Stimulated activated CD4-positive, alpha-beta T cell treated with anti-CD3 and anti-CD28 coated beads, TNF-alpha, amount 100 ng/mL, for 48 hours (primary cell): ENCODE results near the gene DOK4.
A peak's percentile ranks its signal among the peaks of the same experiment; 100 is the strongest.

Experiments
- DNase-seq, 3 donors: peaks; one replicate each; pipeline ENCODE4 v3.0.0-alpha.2; 2020; ENCODE audit warnings: low read depth in 3 of 3

Gene DOK4

GRCh38 chr16:57485916-57486857 is at the start of gene DOK4:
TSS of gene DOK4 (minus strand) at chr16:57486493. CDS start at chr16:57479507, 6,986 bp downstream.
- DNase-seq = peak; percentile 60 to 85 (median 65)

GRCh38 chr16:57535680-57536305 is 49.5 kb upstream of the DOK4 start:
- peak; percentile 86 to 89 (median 89) for DNase-seq

GRCh38 chr16:57534881-57535658 is 48.8 kb upstream of the DOK4 start:
- no peak for DNase-seq

GRCh38 chr16:57534337-57534880 is 48.1 kb upstream of the DOK4 start:
- no peak for DNase-seq

DNA sequence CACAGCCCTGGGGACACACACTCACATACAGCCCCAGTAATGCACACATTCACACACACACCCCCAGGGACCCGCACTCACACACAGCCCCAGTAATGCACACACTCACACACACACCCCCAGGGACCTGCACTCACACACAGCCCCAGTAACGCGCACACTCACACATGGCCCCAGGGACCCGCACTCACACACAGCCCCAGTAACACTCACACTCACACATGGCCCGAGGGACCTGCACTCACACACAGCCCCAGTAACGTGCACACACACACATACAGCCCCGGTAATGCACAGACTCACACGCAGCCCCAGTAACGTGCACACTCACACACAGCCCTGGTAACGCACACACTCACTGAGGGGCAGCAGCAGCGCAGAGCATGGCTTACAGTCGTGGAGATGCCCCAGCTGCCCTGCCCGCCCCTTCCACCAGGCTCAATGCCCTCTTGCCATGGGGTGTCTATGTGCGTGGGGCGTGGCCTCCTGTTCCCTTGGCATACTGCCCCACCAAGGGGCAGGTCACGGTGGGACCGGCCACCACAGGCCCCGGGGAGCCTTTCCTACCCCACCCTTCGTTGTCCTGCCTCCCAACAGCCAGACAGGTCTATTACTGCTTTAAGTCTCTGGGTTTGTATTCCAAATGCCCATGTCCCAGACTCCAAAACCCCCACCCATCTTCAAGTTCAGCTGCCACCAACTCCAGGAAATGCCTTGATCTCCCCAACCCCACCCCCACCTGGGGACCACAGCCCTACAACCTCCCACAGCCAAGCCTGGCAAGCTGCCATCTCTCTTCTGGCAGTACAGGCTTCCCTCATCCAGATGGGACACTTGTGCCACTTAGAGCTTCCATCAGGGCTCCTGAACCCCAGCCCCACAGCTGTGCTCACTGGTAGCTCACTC is 47.4 kb upstream of the DOK4 start:
- no peak for DNase-seq

GRCh38 chr16:57532266-57532625 is 46.0 kb upstream of the DOK4 start:
- no peak for DNase-seq

GRCh38 chr16:57531635-57532265 is 45.5 kb upstream of the DOK4 start:
- DNase-seq = no peak

GRCh38 chr16:57531253-57531575 is 44.9 kb upstream of the DOK4 start:
- no peak for DNase-seq

GRCh38 chr16:57530522-57531252 is 44.4 kb upstream of the DOK4 start:
- no peak for DNase-seq

- DNase-seq = peak; percentile 35 to 62 (median 54)
Observed at GRCh38 chr16:57530104-57530521, 43.8 kb upstream of the DOK4 start.

GRCh38 chr16:57529391-57530103 is 43.3 kb upstream of the DOK4 start:
- no peak for DNase-seq

DNA sequence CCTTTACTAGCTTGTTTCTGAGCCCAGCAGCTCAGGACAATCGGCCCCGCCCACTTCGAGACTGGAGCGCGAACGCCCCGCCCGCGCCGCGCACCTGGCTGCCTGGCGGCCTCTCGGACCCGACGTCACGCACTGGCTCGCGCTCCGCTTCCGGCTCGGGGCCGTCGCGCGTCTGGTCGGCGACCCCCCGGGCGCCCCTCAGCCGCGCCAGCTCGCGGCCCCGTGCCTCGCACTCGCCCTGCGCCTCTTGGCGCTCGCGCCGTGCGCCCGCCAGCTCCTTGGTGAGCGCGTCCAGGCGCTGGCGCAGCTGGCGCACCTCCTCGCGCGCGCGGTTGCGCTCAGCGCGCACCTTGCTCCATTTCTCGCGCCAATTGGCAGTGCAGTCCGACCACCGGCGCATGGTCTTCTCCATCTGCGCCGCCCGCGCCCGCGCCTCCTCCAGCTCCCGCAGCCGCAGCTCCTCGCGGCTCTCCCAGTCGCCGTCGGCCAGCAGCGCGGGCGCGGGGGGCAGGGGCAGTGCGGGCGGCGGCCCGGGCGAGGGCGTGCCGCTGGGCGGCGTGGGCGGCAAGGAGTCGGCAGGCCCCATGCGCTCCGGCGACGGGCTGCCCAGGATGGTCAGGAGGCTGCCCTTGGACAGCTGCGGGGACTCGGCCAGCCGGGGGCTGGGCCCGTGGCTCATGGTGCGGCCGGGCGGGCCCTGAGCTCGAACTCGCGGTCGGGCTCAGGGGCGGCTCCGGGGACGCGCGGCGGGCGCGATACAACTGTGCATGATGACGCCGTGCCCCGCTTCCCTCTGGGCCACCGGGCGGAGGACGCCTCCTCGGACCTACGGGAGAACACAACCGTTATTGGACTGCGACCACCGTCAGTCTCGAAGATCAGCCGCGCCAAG is 42.5 kb upstream of the DOK4 start:
- DNase-seq = no peak

DNA sequence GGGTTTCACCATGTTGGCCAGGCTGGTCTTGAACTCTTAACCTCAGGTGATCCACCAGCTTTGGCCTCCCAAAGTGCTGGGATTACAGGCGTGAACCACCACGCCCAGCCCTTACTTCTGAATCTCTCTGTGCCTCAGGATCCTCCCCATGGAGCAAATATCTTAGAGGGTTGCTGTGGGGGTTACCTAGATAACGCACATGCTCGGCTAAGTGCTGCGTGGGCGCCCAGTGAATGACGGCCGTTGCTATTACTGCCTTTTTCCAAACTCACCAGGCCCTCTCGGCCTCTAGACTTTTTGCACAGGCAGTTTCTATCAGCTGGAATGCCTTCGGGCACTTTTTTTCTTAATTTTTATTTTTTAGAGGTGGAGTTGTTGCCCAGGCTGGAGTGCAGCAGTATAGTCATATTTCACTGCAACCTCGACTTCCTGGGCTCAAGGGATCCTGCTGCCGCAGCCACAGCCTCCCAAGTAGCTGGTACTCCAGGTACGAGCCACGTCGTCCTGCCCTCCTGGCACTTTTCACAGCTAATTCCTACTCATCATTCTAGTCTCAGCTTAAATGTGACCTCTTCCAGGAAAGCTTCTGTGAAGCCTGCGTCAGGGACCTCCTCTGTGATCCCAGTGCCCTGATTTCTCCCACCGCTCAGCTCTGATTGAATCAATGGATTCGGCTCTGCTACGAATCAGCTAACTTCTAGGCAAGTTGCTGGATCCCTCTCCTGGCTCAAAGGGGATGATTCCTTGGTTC is 41.5 kb upstream of the DOK4 start:
- no peak for DNase-seq

- no peak for DNase-seq
Observed at GRCh38 chr16:57527027-57527426, 40.7 kb upstream of the DOK4 start.

- DNase-seq = no peak
Observed at GRCh38 chr16:57526498-57526897, 40.2 kb upstream of the DOK4 start.

- DNase-seq = no peak
Observed at GRCh38 chr16:57525761-57526160, 39.5 kb upstream of the DOK4 start.

DNA sequence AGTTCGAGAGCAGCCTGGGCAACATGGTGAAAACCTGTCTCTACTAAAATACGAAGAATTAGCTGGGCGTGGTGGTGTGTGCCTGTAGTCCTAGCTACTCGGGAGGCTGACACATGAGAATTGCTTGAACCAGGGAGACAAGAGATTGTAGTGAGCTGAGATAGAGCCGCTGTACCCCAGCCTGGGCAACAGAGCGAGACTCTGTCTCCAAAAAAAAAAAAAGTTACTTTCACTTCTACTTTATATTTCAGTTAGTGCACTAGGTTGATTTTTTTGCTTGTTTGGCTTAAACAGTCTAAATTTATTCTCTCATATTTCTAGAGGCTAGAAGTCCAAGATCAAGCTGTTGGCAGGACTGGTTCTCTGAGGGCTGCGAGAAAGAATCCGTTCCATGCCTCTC is 36.7 kb upstream of the DOK4 start:
- DNase-seq = no peak
